ENCODE data around the gene DYNLL1.
"Not testable (repeated sequence)": the region's sequence is repeated elsewhere in the genome, so short reads cannot be mapped to it uniquely, and the experiment has no call there.

GRCh38 chr12:120530418-120530761 lies 34.5 kb downstream of the DYNLL1 start:
- TF ChIP-seq, protein P1, sequence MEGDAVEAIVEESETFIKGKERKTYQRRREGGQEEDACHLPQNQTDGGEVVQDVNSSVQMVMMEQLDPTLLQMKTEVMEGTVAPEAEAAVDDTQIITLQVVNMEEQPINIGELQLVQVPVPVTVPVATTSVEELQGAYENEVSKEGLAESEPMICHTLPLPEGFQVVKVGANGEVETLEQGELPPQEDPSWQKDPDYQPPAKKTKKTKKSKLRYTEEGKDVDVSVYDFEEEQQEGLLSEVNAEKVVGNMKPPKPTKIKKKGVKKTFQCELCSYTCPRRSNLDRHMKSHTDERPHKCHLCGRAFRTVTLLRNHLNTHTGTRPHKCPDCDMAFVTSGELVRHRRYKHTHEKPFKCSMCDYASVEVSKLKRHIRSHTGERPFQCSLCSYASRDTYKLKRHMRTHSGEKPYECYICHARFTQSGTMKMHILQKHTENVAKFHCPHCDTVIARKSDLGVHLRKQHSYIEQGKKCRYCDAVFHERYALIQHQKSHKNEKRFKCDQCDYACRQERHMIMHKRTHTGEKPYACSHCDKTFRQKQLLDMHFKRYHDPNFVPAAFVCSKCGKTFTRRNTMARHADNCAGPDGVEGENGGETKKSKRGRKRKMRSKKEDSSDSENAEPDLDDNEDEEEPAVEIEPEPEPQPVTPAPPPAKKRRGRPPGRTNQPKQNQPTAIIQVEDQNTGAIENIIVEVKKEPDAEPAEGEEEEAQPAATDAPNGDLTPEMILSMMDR (optimal IDR thresholded peaks at IDR 0.05 in 1 of 3, IDR thresholded peaks at IDR 0.05 in 1 of 3, conservative IDR thresholded peaks at IDR 0.05 in 1 of 3; ENCODE audit: extremely low read depth in 1 of 3, insufficient read depth in 2 of 3, low read length in 3 of 3): not testable (repeated sequence)
- not testable (repeated sequence) for TF ChIP-seq EZH2 (IDR thresholded peaks at IDR 0.05; ENCODE audit: low read length)

Data from keratinocyte (primary cell).